ENCODE results near the gene LAYN.

DNA sequence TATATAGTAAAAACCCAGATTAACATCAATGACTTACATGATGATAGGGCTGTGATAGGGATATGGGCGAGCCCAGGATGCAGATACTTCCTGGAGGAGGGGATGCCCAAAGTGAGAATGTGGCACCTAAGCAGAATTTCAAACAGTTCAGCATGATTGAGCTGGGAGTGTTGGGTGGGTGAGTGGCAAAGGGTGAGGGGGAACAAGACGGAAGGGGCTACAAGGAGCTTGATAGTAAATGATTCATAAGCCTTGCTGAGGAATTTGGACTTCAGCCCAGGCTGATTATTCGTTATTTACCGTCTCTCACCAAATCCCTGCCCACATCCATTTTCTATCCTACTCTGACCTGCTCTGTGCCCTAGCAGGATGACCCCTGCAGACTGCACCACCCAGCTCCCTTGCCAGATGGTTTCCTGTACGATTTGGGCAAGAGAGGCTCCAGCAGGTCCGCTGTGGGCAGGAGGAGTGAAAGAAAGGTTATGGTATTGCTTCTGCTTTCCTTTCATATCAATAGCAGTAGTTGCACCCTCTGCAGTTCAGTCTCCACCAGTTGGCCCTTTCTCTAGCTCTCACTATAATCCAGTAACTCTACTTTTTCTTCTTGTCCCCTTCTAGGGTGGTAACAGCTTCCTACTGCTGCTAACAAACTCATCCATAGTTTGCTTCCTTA is 31.4 kb downstream of the LAYN start:
- no peak for TF ChIP-seq EZH2 (IDR thresholded peaks at IDR 0.05; ENCODE audit: borderline replicate concordance, low read depth, low read length, severe bottlenecking)
- TF ChIP-seq POLR2AphosphoS5 (IDR thresholded peaks at IDR 0.05; ENCODE audit: insufficient read depth, low read depth, low read length): no peak
- TF ChIP-seq, protein P1, sequence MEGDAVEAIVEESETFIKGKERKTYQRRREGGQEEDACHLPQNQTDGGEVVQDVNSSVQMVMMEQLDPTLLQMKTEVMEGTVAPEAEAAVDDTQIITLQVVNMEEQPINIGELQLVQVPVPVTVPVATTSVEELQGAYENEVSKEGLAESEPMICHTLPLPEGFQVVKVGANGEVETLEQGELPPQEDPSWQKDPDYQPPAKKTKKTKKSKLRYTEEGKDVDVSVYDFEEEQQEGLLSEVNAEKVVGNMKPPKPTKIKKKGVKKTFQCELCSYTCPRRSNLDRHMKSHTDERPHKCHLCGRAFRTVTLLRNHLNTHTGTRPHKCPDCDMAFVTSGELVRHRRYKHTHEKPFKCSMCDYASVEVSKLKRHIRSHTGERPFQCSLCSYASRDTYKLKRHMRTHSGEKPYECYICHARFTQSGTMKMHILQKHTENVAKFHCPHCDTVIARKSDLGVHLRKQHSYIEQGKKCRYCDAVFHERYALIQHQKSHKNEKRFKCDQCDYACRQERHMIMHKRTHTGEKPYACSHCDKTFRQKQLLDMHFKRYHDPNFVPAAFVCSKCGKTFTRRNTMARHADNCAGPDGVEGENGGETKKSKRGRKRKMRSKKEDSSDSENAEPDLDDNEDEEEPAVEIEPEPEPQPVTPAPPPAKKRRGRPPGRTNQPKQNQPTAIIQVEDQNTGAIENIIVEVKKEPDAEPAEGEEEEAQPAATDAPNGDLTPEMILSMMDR (IDR thresholded peaks at IDR 0.05; ENCODE audit: extremely low read depth in 1 of 2, insufficient read depth in 1 of 2, low read depth in 1 of 2, low read length in 2 of 2): no peak
